ENCODE results near the gene SPOCK1. TPM values are rescaled to one million over a fixed set of nuclear protein-coding genes. Genes with fewer than 3 reads are reported as not detected.
A peak's percentile ranks its signal among the peaks of the same experiment; 100 is the strongest.

Gene SPOCK1
- total RNA-seq, 2 donors from 2014 or later, result 75.0 to 213 TPM

- DNase-seq (no peak), ATAC-seq (no peak)
- intact Hi-C loops (cut with DNase I), result no loop called here
Measured at GRCh38 chr5:137291436-137291835, 207.7 kb downstream of the SPOCK1 start.

GRCh38 chr5:137291031-137291430, 208.1 kb downstream of the SPOCK1 start:
- ATAC-seq, result no peak
- intact Hi-C loops (cut with DNase I), result no loop called here
- no peak for DNase-seq

GRCh38 chr5:137290373-137290772, 208.8 kb downstream of the SPOCK1 start:
- DNase-seq (no peak), ATAC-seq (no peak)
- intact Hi-C loops (cut with DNase I), result no loop called here

- DNase-seq, result no peak
- intact Hi-C loops (cut with DNase I), result no loop called here
- ATAC-seq, result no peak
Measured at GRCh38 chr5:137289856-137290255, 209.3 kb downstream of the SPOCK1 start.

- no peak for DNase-seq
- ATAC-seq, result no peak
Measured at GRCh38 chr5:137287569-137287968, 211.6 kb downstream of the SPOCK1 start.

GRCh38 chr5:137286025-137286610, 213.0 kb downstream of the SPOCK1 start:
- ATAC-seq, result peak in 1 of 2 donors; percentile 25
- intact Hi-C loops (cut with DNase I), result no loop called here
- DNase-seq, result no peak

More at GRCh38 chr5:137287569-137287968, 211.6 kb downstream of the SPOCK1 start:
- intact Hi-C loops (cut with DNase I), result no loop called here

- intact Hi-C loops (cut with DNase I), result loop anchor here in 1 of 2 donors (5.0 kb wide), 1 partner anchor 206 kb away; no protein-coding TSS in a partner anchor
- no peak for ATAC-seq
- no peak for DNase-seq
Measured at GRCh38 chr5:137283801-137284200, 215.3 kb downstream of the SPOCK1 start.

GRCh38 chr5:137282216-137282615, 216.9 kb downstream of the SPOCK1 start:
- intact Hi-C loops (cut with DNase I), result loop anchor here in 1 of 2 donors (5.0 kb wide), 1 partner anchor 205 kb away; no protein-coding TSS in a partner anchor
- peak; percentile 88 to 92 for ATAC-seq

GRCh38 chr5:137281201-137281600, 217.9 kb downstream of the SPOCK1 start:
- intact Hi-C loops (cut with DNase I), result loop anchor here in 1 of 2 donors (5.0 kb wide), 1 partner anchor 204 kb away; no protein-coding TSS in a partner anchor
- ATAC-seq (no peak), DNase-seq (no peak)

More at GRCh38 chr5:137282216-137282615, 216.9 kb downstream of the SPOCK1 start:
- DNase-seq, result peak; percentile 45

GRCh38 chr5:137280656-137281055, 218.5 kb downstream of the SPOCK1 start:
- no peak for ATAC-seq
- intact Hi-C loops (cut with DNase I), result loop anchor here in 1 of 2 donors (5.0 kb wide), 1 partner anchor 203 kb away; no protein-coding TSS in a partner anchor

GRCh38 chr5:137279521-137280231, 219.4 kb downstream of the SPOCK1 start:
- no peak for DNase-seq
- intact Hi-C loops (cut with DNase I), result loop anchor here in 1 of 2 donors (5.0 kb wide), 1 partner anchor 202 kb away; no protein-coding TSS in a partner anchor
- no peak for ATAC-seq

More at GRCh38 chr5:137280656-137281055, 218.5 kb downstream of the SPOCK1 start:
- DNase-seq, result no peak

GRCh38 chr5:137278476-137278875, 220.7 kb downstream of the SPOCK1 start:
- no peak for DNase-seq
- no peak for ATAC-seq
- intact Hi-C loops (cut with DNase I), result no loop called here

GRCh38 chr5:137275083-137275482, 224.0 kb downstream of the SPOCK1 start:
- ATAC-seq (no peak), DNase-seq (no peak)
- intact Hi-C loops (cut with DNase I), result no loop called here

GRCh38 chr5:137273511-137273910, 225.6 kb downstream of the SPOCK1 start:
- no peak for DNase-seq
- ATAC-seq, result no peak
- intact Hi-C loops (cut with DNase I), result no loop called here

GRCh38 chr5:137272831-137273230, 226.3 kb downstream of the SPOCK1 start:
- intact Hi-C loops (cut with DNase I), result no loop called here
- ATAC-seq (no peak), DNase-seq (no peak)

GRCh38 chr5:137269946-137270345, 229.2 kb downstream of the SPOCK1 start:
- ATAC-seq (peak in 1 of 2 donors; percentile 34), DNase-seq (no peak)
- intact Hi-C loops (cut with DNase I), result no loop called here

GRCh38 chr5:137269274-137269673, 229.9 kb downstream of the SPOCK1 start:
- DNase-seq, result no peak
- intact Hi-C loops (cut with DNase I), result no loop called here
- peak; percentile 17 to 24 for ATAC-seq

- intact Hi-C loops (cut with DNase I), result no loop called here
- ATAC-seq, result no peak
Measured at GRCh38 chr5:137268646-137269045, 230.5 kb downstream of the SPOCK1 start.

GRCh38 chr5:137266186-137266585, 232.9 kb downstream of the SPOCK1 start:
- intact Hi-C loops (cut with DNase I), result no loop called here
- no peak for DNase-seq
- ATAC-seq, result no peak

More at GRCh38 chr5:137268646-137269045, 230.5 kb downstream of the SPOCK1 start:
- DNase-seq, result no peak

- DNase-seq (no peak), ATAC-seq (no peak)
- intact Hi-C loops (cut with DNase I), result no loop called here
Measured at GRCh38 chr5:137265457-137265856, 233.7 kb downstream of the SPOCK1 start.

All from left cardiac atrium (tissue), 4 donors.